Upper lobe of left lung (tissue), 6 donors: Measurements from ENCODE around the gene DYNC2H1. TPM values are rescaled to one million over a fixed set of nuclear protein-coding genes. Genes with fewer than 3 reads are reported as not detected.

Experiments
- ATAC-seq, 2 donors: fragments of 200-7000 bp; cut with Tn5 transposase; one replicate each; pipeline ENCODE4 v1.9.1; 2022; ENCODE audit warnings: mild to moderate bottlenecking in 2 of 2, moderate library complexity in 2 of 2; ENCODE audit not compliant: low FRiP score in 2 of 2
- DNase-seq, 2 donors: peaks; one replicate each; pipeline ENCODE4 v3.0.0-alpha.2; 2019 to 2020
- H3K27ac ChIP-seq, 4 donors: fragments of 200-600 bp; sonication (generic); one replicate each; pipeline ENCODE4 v1.5.1; 2016 to 2019
- H3K27me3 ChIP-seq, 4 donors: fragments of 200-600 bp; sonication (generic); one replicate each; pipeline ENCODE4 v1.5.1; 2017 to 2019
- H3K36me3 ChIP-seq, 4 donors: fragments of 200-600 bp; sonication (generic); one replicate each; pipeline ENCODE4 v1.5.1; 2016 to 2019
- H3K4me1 ChIP-seq, 4 donors: fragments of 200-600 bp; sonication (generic); one replicate each; pipeline ENCODE4 v1.5.1; 2018 to 2019
- H3K4me3 ChIP-seq, 4 donors: fragments of 200-600 bp; sonication (generic); one replicate each; pipeline ENCODE4 v1.5.1; 2017 to 2019; ENCODE audit warnings: mild to moderate bottlenecking in 2 of 4, moderate library complexity in 1 of 4
- H3K9me3 ChIP-seq, 4 donors: fragments of 200-600 bp; sonication (generic); one replicate each; pipeline ENCODE4 v1.5.1; 2018 to 2019
- EP300 ChIP-seq, 4 donors: sonication (generic); formaldehyde crosslinking; IDR thresholded peaks; one replicate each; pipeline ENCODE4 v1.5.1; 2017; ENCODE audit warnings: antibody characterized with exemption in 4 of 4, control low read depth in 2 of 4
- POLR2A ChIP-seq, 4 donors: fragments of 450-650 bp; IDR thresholded peaks; one replicate each; pipeline ENCODE4 v1.5.1; 2016 to 2017; ENCODE audit warnings: antibody characterized with exemption in 4 of 4, mild to moderate bottlenecking in 2 of 4
- POLR2AphosphoS5 ChIP-seq, 2 donors: sonication (generic); formaldehyde crosslinking; IDR thresholded peaks; one replicate each; pipeline ENCODE4 v1.5.1; 2017; ENCODE audit warnings: antibody characterized with exemption in 2 of 2
- WGBS, 2 donors: methylation state at CpG; one replicate each; pipeline ENCODE4 v1.1.5; 2017 to 2018; 5-methylcytosine and 5-hydroxymethylcytosine counted together
- total RNA-seq, 6 donors: library from RNA; depleted of rRNA in 4 of 6; stranded (reverse); fragments of >200 nt in 4 of 6; gene quantifications; one replicate each; pipeline versions ENCODE4 v1.1.0 to v1.2.1, GENCODE V29; 2016 to 2021
- TF ChIP-seq, protein P1 (sequence below), 6 experiments: fragments of 450-650 bp in 4 of 6; fragments of 200-600 bp in 2 of 6; sonication (generic) in 2 of 6; IDR thresholded peaks; one replicate each; pipeline ENCODE4 v1.5.1; 2016 to 2019; ENCODE audit warnings: antibody characterized with exemption in 6 of 6
- donor health status: DM: no; HTN: no; CAD: no; lungs with moderate emphysema.
- donor health status: DM: no; HTN: yes; CAD: no; lungs with severe emphysema.

The DYNC2H1 gene
- total RNA-seq, 6 donors from 2014 or later = 11.1 to 62.4 (median 23.2) TPM

DNA sequence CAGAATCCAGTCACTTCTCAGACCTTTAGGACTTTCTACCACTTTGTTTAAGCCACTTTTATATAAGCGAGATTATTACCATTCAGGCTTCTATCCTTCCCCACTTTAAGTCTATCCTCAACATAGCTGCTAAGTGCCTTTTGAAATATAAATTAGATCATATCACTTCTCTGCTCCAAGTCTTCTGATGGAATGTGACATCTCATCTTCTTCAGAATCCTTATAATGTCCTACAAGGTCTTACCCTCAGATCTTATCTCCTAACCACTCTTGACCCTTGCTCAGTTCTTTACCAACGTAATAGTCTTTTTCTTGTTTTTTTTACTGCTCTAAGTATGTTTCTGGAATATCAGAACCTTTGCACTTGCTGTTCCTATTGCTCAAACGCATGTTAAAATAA is 188.7 kb downstream of the DYNC2H1 start:
- Histone ChIP-seq H3K4me1 (no peaks in the 10 kb centered on the region), H3K27me3 (no peaks in the 10 kb centered on the region), H3K27ac (no peak overlapping the region), H3K36me3 (peaks cover 0 to 33% (median 4%) of the 10 kb centered on the region in 4 donors), H3K9me3 (peaks cover 16 to 31% (median 26%) of the 10 kb centered on the region in 4 donors), H3K4me3 (no peak overlapping the region)
- ATAC-seq (no peak), DNase-seq (no peak)
- WGBS, 2 donors = 83 to 85% methylated on average over 3 of the region's 3 CpGs
- TF ChIP-seq, protein P1, sequence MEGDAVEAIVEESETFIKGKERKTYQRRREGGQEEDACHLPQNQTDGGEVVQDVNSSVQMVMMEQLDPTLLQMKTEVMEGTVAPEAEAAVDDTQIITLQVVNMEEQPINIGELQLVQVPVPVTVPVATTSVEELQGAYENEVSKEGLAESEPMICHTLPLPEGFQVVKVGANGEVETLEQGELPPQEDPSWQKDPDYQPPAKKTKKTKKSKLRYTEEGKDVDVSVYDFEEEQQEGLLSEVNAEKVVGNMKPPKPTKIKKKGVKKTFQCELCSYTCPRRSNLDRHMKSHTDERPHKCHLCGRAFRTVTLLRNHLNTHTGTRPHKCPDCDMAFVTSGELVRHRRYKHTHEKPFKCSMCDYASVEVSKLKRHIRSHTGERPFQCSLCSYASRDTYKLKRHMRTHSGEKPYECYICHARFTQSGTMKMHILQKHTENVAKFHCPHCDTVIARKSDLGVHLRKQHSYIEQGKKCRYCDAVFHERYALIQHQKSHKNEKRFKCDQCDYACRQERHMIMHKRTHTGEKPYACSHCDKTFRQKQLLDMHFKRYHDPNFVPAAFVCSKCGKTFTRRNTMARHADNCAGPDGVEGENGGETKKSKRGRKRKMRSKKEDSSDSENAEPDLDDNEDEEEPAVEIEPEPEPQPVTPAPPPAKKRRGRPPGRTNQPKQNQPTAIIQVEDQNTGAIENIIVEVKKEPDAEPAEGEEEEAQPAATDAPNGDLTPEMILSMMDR (IDR thresholded peaks at IDR 0.05) = no peak
- no peak for TF ChIP-seq POLR2A (IDR thresholded peaks at IDR 0.05)
- TF ChIP-seq EP300 (IDR thresholded peaks at IDR 0.05) = no peak
- no peak for TF ChIP-seq POLR2AphosphoS5 (IDR thresholded peaks at IDR 0.05)

DNA sequence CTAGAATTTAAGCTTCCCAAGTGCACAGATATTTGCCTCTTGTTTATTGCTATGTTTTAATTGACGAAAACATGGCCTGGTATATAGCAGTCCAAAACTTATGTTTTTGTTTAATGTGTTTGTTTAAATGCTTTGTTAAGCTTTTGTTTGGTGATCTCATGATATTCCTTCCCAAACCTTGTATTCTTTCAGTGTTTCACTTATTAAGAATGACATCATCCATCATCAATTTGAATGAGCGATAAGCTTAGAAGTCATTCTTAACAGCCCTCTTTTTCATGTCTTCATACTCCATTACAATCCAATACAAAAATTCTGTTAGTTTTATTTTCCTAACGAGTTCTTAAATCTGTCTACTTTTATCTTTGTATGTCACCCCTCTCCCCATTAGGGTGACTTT is 206.0 kb downstream of the DYNC2H1 start:
- H3K9me3 ChIP-seq = no peaks in the 10 kb centered on the region
- ATAC-seq = no peak
- TF ChIP-seq POLR2AphosphoS5 (IDR thresholded peaks at IDR 0.05) (no peak), POLR2A (IDR thresholded peaks at IDR 0.05) (no peak)

DNA sequence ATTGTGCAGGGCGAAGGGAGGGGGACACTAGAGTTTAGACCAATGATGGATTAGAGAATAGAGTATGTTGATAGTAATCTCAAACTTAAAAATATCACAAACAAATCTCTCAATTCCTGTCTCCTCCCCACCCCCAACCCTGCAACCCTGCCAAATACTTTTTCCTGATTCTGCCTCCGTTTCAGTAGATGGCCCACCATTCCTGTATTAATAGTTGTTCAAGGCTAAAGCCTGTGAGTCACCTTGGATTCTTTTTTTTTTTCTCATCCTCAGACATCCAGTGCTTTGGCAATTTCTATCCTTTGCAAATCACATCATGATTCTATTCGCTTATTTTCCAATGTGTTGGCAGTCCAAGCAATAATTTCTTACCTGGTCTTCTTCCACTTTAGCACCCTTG is 207.9 kb downstream of the DYNC2H1 start:
- no peaks in the 10 kb centered on the region for H3K36me3 ChIP-seq
- DNase-seq (no peak), ATAC-seq (no peak)
- peak overlapping the region in 1 of 4 donors; percentile 42 for H3K27ac ChIP-seq
- H3K27me3 ChIP-seq = no peaks in the 10 kb centered on the region
- peaks cover 0 to 3% (median 0%) of the 10 kb centered on the region in 4 donors for H3K4me1 ChIP-seq
- no peak for TF ChIP-seq POLR2A (IDR thresholded peaks at IDR 0.05)
- WGBS, 2 donors = 52 to 78% methylated on average over 3 of the region's 3 CpGs
- H3K9me3 ChIP-seq = no peaks in the 10 kb centered on the region
- H3K4me3 ChIP-seq = no peak overlapping the region

More for the DNA sequence above, 206.0 kb downstream of the DYNC2H1 start:
- H3K27ac ChIP-seq = no peak overlapping the region
- peaks cover 0 to 3% (median 0%) of the 10 kb centered on the region in 4 donors for H3K4me1 ChIP-seq
- 89 to 95% methylated on average over 3 of the region's 3 CpGs for WGBS, 2 donors
- no peaks in the 10 kb centered on the region for H3K27me3 ChIP-seq
- H3K36me3 ChIP-seq = no peaks in the 10 kb centered on the region
- no peak overlapping the region for H3K4me3 ChIP-seq
- no peak for DNase-seq

DNA sequence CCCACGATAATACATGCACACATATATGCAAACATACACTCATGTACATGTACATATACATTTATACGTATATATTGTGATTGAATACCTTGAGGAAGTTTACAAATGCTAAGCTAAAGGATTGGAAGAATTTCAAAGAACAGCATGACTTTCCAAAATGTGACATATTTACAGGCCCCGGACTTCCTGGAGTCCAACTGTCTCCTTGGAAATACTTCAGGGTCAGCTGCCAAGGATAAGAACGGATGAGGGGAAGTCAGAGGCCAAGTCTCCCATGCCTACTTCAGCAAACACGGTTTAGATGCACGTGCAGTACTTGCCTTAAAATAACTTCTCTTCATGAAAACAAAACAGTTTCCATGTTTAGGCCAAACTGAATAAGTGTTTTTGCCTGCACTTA is 213.6 kb downstream of the DYNC2H1 start:
- DNase-seq = no peak
- TF ChIP-seq, protein P1 (IDR thresholded peaks at IDR 0.05) = no peak
- TF ChIP-seq POLR2A (IDR thresholded peaks at IDR 0.05) (no peak), POLR2AphosphoS5 (IDR thresholded peaks at IDR 0.05) (no peak), EP300 (IDR thresholded peaks at IDR 0.05) (no peak)
- H3K36me3 ChIP-seq = no peaks in the 10 kb centered on the region
- H3K9me3 ChIP-seq = no peaks in the 10 kb centered on the region
- WGBS, 2 donors = 38 to 41% methylated on average over 6 of the region's 6 CpGs
- H3K4me3 ChIP-seq = no peak overlapping the region
- H3K27ac ChIP-seq = peak overlapping the region in 1 of 4 donors; percentile 46
- H3K4me1 ChIP-seq = peaks cover 0 to 8% (median 3%) of the 10 kb centered on the region in 4 donors
- no peaks in the 10 kb centered on the region for H3K27me3 ChIP-seq
- ATAC-seq = no peak

DNA sequence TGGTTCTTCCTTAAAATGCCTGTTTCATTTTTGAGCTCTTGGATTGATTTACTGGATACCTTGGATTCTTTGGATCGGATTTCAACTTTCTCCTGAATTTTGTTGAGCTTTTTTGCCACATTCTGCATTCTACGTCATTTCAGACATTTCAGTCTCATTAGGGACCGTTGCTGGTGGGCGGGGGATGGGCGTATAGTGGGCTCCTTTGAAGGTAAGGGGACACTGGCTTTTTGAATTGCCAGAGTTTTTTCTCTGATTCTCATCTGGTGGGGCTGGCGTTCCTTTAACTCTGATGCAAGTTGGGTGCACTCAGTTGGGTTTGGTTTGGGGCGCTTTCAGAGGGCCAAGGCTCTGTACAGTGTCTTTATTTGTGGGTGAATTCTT is 216.5 kb downstream of the DYNC2H1 start:
- Histone ChIP-seq H3K9me3 (no peaks in the 10 kb centered on the region), H3K27ac (no peak overlapping the region), H3K36me3 (no peaks in the 10 kb centered on the region), H3K4me3 (peak overlapping the region in 1 of 4 donors; percentile 12), H3K27me3 (no peaks in the 10 kb centered on the region), H3K4me1 (peaks cover 0 to 8% (median 3%) of the 10 kb centered on the region in 4 donors)
- no peak for ATAC-seq
- no peak for DNase-seq
- 66 to 73% methylated on average over 7 of the region's 7 CpGs for WGBS, 2 donors
- TF ChIP-seq POLR2AphosphoS5 (IDR thresholded peaks at IDR 0.05) (no peak), EP300 (IDR thresholded peaks at IDR 0.05) (no peak), POLR2A (IDR thresholded peaks at IDR 0.05) (no peak)
- TF ChIP-seq, protein P1 (IDR thresholded peaks at IDR 0.05) = no peak

DNA sequence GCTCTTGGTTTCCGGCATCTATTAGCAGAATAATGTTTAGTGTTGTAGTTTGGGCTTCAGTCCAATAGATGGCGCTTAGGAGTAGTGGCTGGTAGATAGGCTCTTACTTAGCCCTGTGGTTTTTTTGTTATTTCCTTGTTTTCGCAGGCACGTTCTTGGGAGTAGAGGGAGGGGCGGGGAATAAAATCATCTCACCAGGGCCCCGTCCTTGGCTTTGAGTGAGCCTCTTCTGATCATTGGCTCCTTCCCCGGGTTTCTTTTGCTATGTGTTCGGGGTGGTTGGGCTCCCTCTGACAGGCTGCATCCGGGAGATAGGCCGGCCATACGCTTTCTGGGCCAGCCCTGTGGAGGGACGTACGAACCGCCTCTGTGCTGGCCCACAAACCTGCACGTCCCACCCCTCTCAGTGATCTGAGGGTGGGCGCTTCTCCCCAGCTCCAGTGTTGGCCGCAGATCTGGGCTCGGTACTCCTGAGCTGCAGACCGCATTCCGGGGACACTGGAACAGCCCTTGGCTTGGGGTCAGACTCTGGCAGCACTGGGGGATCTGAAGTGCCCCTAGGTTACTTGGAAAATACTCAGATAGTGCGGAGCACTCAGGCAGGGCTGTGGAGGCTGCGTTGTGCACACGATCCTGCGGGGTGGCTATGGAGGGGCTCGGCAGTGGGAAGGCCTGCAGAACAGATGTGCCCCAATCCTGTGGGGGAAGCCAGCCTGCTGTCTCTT is 217.0 kb downstream of the DYNC2H1 start:
- DNase-seq (peak in 1 of 2 donors; percentile 36), ATAC-seq (peak; percentile 83 to 89)

More for the DNA sequence above, 217.0 kb downstream of the DYNC2H1 start:
- TF ChIP-seq, protein P1 (IDR thresholded peaks at IDR 0.05) = peak; percentile 21 to 45 (median 41)
- no peak for TF ChIP-seq POLR2A (IDR thresholded peaks at IDR 0.05)
- WGBS, 2 donors = 64 to 71% methylated on average over 17 to 24 of the region's 25 CpGs
- Histone ChIP-seq H3K27me3 (no peaks in the 10 kb centered on the region), H3K36me3 (no peaks in the 10 kb centered on the region), H3K4me1 (peaks cover 0 to 8% (median 3%) of the 10 kb centered on the region in 4 donors), H3K9me3 (no peaks in the 10 kb centered on the region), H3K4me3 (peak overlapping the region in 1 of 4 donors; percentile 12), H3K27ac (no peak overlapping the region)
